GDM1 (cell line): ENCODE measurements around the gene TNS4.
A peak's percentile ranks its signal among the peaks of the same experiment; 100 is the strongest.
"Not testable (repeated sequence)": the region's sequence is repeated elsewhere in the genome, so short reads cannot be mapped to it uniquely, and the experiment has no call there.

Source experiments
- DNase-seq: peaks from one replicate; lab custom pipeline; 2025; lab: John Stamatoyannopoulos, UW

The TNS4 gene, protein sequence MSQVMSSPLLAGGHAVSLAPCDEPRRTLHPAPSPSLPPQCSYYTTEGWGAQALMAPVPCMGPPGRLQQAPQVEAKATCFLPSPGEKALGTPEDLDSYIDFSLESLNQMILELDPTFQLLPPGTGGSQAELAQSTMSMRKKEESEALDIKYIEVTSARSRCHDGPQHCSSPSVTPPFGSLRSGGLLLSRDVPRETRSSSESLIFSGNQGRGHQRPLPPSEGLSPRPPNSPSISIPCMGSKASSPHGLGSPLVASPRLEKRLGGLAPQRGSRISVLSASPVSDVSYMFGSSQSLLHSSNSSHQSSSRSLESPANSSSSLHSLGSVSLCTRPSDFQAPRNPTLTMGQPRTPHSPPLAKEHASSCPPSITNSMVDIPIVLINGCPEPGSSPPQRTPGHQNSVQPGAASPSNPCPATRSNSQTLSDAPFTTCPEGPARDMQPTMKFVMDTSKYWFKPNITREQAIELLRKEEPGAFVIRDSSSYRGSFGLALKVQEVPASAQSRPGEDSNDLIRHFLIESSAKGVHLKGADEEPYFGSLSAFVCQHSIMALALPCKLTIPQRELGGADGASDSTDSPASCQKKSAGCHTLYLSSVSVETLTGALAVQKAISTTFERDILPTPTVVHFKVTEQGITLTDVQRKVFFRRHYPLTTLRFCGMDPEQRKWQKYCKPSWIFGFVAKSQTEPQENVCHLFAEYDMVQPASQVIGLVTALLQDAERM

DNA sequence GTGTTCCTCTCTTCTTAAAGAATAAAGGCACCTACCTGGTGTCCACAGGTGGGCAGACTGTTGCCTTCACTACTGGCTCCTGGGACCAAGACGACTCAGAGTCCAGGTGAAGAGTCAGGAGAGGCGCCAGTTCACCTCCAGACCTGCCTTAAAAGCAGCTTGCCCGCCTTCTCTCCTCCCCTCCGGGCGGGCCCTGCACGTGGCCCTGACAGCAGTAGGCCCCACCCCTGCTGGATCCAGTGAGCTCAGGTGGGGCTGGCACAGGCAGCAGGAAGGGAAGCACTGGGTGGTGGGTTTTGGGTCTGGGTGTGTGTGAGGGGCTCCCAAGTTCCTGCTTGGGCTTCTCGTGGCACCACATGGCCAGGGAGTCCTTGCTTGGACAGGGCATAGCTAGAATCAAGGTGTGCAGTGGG lies at the start of gene TNS4:
TSS of gene TNS4 (minus strand) at position 125 of the 413 bp plus-strand sequence. CDS start 5,198 bp downstream, outside the sequence.
- DNase-seq = no peak

DNA sequence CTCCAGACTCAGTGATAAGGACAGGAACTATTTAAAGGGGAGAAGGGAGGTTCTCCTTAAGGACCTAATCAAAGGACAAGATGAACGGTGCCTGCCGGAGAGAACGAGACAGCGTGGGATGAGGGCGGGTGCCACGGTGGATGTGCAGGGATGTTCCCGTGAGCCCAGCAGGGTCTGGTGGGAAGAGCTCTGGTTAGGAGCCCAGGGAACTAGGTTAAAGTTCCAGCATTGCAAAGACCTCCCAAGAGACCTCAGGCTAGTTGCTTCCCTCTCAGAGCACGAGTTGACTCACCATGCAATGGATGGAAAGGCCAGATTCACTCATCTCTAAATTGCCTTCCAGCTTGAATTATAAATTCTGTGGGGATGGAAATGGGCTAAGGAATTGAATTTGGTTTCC lies 49.2 kb upstream of the TNS4 start:
- no peak for DNase-seq

DNA sequence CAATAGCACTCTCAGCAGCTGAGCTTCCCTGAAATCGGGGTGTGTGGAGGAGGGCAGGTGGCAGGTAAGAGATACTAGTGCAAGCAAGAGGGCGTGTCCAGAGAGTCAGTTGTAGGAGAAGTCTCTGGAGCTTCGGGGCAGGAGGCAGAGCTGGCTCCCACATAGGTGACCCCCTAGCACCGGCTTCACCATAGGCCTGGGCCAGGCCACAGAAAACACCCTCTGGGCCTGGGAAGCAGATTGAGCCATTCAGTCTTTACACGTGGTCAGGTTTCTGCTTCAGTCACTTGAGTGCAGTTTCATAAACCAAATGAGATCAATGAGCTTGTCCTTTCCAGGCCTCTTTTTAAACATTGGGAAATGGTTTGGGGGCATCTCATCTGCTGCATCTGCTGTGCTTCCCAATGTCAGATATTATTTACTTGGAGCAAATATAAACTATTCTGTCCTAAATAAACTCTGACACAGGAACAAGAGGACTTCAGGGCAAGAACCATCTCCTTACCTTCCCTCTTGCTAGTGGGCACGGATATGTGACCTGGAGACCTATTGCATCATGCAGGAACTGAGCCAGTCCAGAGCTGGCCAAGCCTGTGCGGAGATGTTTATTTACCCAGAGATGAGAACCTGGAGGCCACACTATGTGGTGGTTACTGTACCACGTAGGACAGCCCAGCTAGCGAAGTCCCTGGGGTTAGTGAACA lies 47.7 kb upstream of the TNS4 start:
- no peak for DNase-seq

- DNase-seq = no peak
Measured at GRCh38 chr17:40548491-40548981, 47.1 kb upstream of the TNS4 start.

GRCh38 chr17:40547785-40548478 lies 46.5 kb upstream of the TNS4 start:
- no peak for DNase-seq

DNA sequence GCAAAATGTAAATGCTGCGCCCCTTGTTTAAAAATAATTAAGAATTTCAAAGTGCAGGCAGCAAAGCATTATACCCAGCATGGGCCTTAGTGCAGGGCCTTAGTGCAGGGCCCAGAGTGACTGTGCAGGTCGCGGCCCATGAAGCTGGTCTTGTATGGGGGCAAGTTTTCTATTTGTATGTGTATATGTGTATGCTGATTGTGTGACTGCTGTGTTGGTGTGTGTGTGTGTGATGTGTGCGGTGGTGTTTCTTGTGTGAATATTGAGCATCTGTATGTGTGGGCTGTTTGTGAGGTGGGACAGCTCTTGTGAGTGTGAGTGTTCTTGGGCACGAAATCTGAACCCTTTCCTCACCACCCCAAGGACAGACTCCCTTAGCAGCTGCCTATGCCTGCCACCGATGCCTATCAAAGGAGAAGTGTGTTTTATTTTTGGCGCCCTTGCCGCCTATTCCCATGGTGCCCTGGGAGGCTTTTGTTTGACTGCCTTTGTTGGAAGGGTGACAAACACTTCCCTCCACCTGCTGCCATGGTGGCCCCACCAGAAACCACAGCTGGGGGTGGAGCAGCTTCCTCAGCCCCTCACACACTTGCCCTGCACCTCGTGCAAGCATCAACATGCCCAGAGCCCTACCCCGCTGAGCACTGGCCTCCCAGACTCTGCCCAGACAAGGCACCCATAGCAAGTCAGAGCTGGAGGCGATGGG lies 45.8 kb upstream of the TNS4 start:
- peak; percentile 94 for DNase-seq

DNA sequence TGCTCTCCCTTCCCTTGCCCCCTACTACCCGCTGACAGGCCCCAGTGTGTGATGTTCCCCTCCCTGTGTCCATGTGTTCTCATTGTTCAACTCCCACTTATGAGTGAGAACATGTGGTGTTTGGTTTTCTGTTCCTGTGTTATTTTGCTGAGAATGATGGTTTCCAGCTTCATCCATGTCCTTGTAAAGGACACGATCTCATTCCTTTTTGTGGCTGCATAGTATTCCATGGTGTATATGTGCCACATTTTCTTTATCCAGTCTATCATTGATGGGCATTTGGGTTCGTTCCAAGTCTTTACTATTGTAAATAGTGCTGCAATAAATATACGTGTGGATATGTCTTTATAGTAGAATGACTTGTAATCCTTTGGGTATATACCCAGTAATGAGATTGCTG lies 45.1 kb upstream of the TNS4 start:
- DNase-seq = not testable (repeated sequence)

- no peak for DNase-seq
Measured at GRCh38 chr17:40545660-40546059, 44.2 kb upstream of the TNS4 start.

DNA sequence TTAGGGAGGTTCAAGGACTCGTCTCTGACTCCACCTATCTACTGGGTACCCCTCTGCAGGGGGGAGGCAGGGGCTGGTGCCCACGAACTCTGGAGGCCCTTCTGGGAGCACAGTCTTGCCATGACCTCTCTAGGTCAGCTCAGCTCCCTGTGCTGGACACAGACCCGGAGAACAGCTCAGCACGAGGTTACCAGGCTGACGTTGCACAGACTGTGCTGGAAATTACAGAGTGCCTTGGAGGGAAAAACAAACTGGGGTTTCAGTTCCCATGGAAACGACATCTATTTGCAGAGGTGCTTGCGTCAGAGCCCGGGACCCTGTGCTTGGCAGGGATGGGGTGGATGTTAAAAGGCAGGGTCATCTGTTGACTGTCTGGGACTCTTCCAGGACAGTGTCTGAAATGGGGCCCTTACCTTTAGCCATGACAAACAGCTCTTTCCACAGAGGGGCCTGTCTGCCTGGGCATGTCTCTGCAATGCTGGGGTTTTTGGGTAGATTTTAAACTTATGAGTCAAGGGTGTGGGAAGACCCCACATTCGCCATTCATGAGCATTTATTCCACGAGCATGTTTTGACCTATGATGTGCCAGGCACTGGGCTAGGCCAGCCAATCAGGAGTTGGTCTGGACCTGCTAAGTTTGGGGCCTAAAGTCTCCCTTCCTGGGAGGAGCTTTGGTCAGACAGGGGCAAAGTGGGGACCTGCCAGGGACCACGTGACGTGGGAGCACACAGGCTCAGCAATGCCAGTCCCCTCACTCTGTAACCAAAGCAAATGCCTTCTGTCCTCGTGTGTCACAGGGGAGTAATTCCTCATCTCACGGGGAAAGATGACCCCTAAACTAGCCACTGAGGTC lies 41.4 kb upstream of the TNS4 start:
- DNase-seq = no peak

DNA sequence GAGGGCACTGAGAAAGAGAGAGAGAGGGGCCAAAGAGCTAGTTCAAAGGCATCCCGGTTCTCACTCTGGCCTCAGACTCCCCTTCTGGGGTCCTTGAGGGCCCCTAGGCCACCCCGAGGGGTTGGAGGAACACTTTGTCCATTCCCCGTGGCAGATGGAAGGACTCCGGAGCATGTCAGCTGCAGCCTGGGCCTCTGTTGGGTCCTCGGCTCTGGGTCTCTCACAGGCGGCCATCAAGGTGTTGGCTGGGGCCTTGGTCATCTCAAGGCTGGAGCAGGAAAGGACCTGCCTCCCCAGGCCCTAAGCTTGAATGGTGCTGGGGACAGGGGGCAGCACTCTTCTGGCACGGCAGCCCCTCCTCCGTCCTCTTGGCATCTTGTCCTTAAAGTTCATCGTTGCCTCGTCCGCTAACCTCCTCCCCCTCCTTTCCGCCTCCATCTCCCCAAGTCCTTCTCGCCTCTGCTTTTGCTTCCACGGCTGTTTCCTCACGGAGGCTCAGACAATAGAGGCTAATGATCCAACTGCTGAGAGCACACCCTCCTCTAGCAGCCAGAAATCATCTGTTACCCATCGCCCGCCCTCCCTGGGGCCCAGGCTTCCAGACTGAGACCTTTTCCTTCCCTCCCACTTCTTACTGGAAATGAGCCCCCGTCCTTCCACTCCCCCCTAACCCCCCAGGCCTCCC lies 40.6 kb upstream of the TNS4 start:
- no peak for DNase-seq

GRCh38 chr17:40541060-40541872 lies 39.8 kb upstream of the TNS4 start:
- no peak for DNase-seq

GRCh38 chr17:40540448-40540847 lies 39.0 kb upstream of the TNS4 start:
- DNase-seq = no peak

DNA sequence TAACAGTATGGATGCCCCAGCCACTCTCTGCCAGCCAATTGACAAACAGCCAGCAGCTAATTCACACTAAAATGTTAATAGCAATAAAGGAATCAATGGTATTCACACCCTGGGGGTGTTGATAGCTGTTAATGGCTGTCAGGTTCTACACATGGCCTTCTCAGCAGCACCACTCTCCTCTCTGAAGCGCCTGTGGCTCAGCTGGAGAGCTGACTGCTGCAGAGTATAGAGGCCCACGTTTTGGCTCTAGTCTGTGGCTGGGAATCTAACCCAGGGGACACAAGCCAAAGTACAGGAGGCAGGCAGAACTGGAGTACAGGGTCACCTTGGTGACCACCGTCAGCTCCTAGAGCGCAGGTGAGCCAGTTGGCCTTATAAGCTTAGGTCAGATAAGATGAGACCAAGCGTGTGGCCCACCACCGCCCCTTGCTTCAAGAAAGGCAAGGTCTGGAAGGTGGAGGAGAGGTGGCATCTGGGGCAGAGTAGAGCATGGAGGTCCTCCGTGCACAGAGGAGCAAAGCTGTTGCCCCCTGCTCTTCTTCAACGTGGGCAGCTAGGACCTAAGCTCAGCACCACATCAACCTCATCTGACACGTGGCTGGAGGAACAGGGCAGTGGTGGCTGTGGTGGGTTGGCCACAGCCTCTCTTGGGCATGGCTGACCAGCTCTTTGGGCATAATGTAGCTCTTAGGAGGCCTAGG lies 38.4 kb upstream of the TNS4 start:
- no peak for DNase-seq

DNA sequence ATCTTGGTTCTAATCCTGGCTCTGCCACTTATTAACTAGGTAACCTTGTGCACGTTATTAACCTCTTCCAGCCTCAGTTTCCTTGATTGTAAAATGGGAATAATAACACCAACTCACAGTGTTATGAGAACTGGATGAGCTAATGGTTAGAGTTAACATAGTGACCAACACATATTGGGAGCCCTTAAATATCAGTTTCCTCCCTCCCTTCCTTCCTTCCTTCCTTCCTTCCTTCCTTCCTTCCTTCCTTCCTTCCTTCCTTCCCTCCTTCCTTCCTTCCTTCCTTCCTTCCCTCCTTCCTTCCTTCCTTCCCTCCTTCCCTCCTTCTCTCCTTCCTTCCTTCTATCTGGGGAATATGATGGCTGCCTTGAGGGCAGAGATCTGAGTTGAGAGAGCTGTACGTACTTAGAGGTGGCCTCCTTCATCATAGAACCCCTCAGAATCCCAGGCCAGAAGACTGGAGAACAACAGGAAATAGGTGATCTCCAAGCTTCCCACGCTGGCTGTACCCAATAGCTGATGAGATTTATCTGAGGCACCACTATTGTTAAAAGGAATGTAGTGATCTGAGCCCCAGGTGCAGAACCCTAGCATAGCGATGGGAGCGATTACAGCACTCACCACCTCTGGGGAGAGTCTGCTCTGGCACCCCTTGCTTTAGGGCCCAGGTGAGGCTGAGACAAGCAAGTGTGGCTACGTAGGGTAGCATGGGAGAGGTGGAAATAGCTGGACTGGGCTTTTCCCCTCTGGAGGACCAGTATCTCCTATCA lies 37.7 kb upstream of the TNS4 start:
- DNase-seq = no peak

GRCh38 chr17:40538019-40538935 lies 36.9 kb upstream of the TNS4 start:
- DNase-seq = peak; percentile 46
